PC-3 (cell line): ENCODE data around the gene BRPF1.

Source experiments
- EZH2 ChIP-seq: fragments of 300-600 bp; sonication (generic); IDR thresholded peaks from one replicate; pipeline ENCODE4 v1.6.1; 2017; ENCODE audit warnings: antibody characterized with exemption, mild to moderate bottlenecking, low read length; ENCODE audit not compliant: unreplicated experiment
- TF ChIP-seq, protein P1 (sequence below): fragments of 300-600 bp; sonication (generic); conservative IDR thresholded peaks from 2 replicates; pipeline ENCODE4 v1.5.1; 2017; ENCODE audit warnings: antibody characterized with exemption, low read depth, mild to moderate bottlenecking, low read length

- TF ChIP-seq, protein P1, sequence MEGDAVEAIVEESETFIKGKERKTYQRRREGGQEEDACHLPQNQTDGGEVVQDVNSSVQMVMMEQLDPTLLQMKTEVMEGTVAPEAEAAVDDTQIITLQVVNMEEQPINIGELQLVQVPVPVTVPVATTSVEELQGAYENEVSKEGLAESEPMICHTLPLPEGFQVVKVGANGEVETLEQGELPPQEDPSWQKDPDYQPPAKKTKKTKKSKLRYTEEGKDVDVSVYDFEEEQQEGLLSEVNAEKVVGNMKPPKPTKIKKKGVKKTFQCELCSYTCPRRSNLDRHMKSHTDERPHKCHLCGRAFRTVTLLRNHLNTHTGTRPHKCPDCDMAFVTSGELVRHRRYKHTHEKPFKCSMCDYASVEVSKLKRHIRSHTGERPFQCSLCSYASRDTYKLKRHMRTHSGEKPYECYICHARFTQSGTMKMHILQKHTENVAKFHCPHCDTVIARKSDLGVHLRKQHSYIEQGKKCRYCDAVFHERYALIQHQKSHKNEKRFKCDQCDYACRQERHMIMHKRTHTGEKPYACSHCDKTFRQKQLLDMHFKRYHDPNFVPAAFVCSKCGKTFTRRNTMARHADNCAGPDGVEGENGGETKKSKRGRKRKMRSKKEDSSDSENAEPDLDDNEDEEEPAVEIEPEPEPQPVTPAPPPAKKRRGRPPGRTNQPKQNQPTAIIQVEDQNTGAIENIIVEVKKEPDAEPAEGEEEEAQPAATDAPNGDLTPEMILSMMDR = no peak
- no peak for TF ChIP-seq EZH2
Measured at GRCh38 chr3:9682096-9682495, 49.4 kb upstream of the BRPF1 start.
